ENCODE data around the gene DALRD3. TPM values are rescaled to one million over a fixed set of nuclear protein-coding genes. Genes with fewer than 3 reads are reported as not detected.

The DALRD3 gene
- total RNA-seq, 1 experiment from 2014 or later = 42.9 TPM

- intact Hi-C loops (cut with micrococcal nuclease) = no loop called here
- no TSS peak for BruUV-seq (replicated peaks)
Measured at GRCh38 chr3:48982686-48983085, 35.7 kb downstream of the DALRD3 start.

More at GRCh38 chr3:48982686-48983085, 35.7 kb downstream of the DALRD3 start:
- Histone ChIP-seq H3K4me1 (ENCODE audit: control insufficient read depth in 1 of 2, insufficient read depth in 2 of 2, low read length in 2 of 2) (peaks cover 0 to under 1% of the 10 kb centered on the region in 2 experiments; a peak in 1 of 4 replicates), H3K36me3 (ENCODE audit: control insufficient read depth in 1 of 2, insufficient read depth in 2 of 2, low read length in 2 of 2) (peaks cover 40 to 49% of the 10 kb centered on the region in 2 experiments), H3K27ac (ENCODE audit: low read depth, low read length) (no peak overlapping the region), H3K4me2 (ENCODE audit: low read length) (no peak overlapping the region), H3K9ac (ENCODE audit: low read length) (no peak overlapping the region), H3K79me2 (ENCODE audit: insufficient read depth, low read length) (peaks cover 4% of the 10 kb centered on the region; the same call in 1 of the 2 replicates), H2AFZ (ENCODE audit: low read depth, low read length, poor library complexity, severe bottlenecking) (no peak overlapping the region), H3K4me3 (replicated peaks in 1 of 2; ENCODE audit: low read depth in 1 of 2, low read length in 2 of 2) (no peak overlapping the region), H3K9me2 (ENCODE audit: insufficient read depth) (no peaks in the 10 kb centered on the region), H4K20me1 (ENCODE audit: insufficient read depth) (no peaks in the 10 kb centered on the region), H3K27me3 (ENCODE audit: insufficient read depth, low read length) (no peaks in the 10 kb centered on the region), H3K9me3 (ENCODE audit: control insufficient read depth in 1 of 2, insufficient read depth in 1 of 2, low read depth in 1 of 2, low read length in 2 of 2) (no peaks in the 10 kb centered on the region)
- ChIA-PET CTCF (no interaction called here), POLR2A (no interaction called here), RAD21 (ENCODE audit: low non-redundant PET in 1 of 2, low total read pairs in 2 of 2, uncharacterized antibody in 2 of 2, unreplicated experiment in 2 of 2) (no interaction called here)
- DNase-seq (ENCODE audit: low read depth, low spot score) = no peak
- TF ChIP-seq EZH2 (IDR thresholded peaks at IDR 0.05) (no peak), CEBPB (IDR thresholded peaks at IDR 0.05; ENCODE audit: low read depth) (no peak), REST (IDR thresholded peaks at IDR 0.05; ENCODE audit: low read depth) (no peak), RAD21 (IDR thresholded peaks at IDR 0.05; ENCODE audit: low read depth) (no peak), FOSL1 (IDR thresholded peaks at IDR 0.05; ENCODE audit: low read depth) (no peak), YY1 (IDR thresholded peaks at IDR 0.05; ENCODE audit: extremely low read depth, insufficient replicate concordance, low read depth, low read length) (no peak), SIN3A (IDR thresholded peaks at IDR 0.05; ENCODE audit: low read depth) (no peak), MAX (IDR thresholded peaks at IDR 0.05) (no peak), CBX3 (IDR thresholded peaks at IDR 0.05; ENCODE audit: low read depth) (no peak), EGR1 (IDR thresholded peaks at IDR 0.05; ENCODE audit: low read depth) (no peak), ELF1 (IDR thresholded peaks at IDR 0.05; ENCODE audit: borderline replicate concordance, low read depth) (no peak), SP1 (IDR thresholded peaks at IDR 0.05; ENCODE audit: low read depth) (no peak), POLR2A (IDR thresholded peaks at IDR 0.05; ENCODE audit: borderline replicate concordance, extremely low read depth, insufficient read depth, insufficient read length) (no peak), SRF (IDR thresholded peaks at IDR 0.05; ENCODE audit: low read depth) (no peak), ZNF274 (IDR thresholded peaks at IDR 0.05; ENCODE audit: low read depth, low read length) (no peak)
- TF ChIP-seq, protein P1, sequence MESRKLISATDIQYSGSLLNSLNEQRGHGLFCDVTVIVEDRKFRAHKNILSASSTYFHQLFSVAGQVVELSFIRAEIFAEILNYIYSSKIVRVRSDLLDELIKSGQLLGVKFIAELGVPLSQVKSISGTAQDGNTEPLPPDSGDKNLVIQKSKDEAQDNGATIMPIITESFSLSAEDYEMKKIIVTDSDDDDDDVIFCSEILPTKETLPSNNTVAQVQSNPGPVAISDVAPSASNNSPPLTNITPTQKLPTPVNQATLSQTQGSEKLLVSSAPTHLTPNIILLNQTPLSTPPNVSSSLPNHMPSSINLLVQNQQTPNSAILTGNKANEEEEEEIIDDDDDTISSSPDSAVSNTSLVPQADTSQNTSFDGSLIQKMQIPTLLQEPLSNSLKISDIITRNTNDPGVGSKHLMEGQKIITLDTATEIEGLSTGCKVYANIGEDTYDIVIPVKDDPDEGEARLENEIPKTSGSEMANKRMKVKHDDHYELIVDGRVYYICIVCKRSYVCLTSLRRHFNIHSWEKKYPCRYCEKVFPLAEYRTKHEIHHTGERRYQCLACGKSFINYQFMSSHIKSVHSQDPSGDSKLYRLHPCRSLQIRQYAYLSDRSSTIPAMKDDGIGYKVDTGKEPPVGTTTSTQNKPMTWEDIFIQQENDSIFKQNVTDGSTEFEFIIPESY (IDR thresholded peaks at IDR 0.05; ENCODE audit: extremely low read depth, insufficient replicate concordance, low read length) = no peak
- TF ChIP-seq, protein P2, sequence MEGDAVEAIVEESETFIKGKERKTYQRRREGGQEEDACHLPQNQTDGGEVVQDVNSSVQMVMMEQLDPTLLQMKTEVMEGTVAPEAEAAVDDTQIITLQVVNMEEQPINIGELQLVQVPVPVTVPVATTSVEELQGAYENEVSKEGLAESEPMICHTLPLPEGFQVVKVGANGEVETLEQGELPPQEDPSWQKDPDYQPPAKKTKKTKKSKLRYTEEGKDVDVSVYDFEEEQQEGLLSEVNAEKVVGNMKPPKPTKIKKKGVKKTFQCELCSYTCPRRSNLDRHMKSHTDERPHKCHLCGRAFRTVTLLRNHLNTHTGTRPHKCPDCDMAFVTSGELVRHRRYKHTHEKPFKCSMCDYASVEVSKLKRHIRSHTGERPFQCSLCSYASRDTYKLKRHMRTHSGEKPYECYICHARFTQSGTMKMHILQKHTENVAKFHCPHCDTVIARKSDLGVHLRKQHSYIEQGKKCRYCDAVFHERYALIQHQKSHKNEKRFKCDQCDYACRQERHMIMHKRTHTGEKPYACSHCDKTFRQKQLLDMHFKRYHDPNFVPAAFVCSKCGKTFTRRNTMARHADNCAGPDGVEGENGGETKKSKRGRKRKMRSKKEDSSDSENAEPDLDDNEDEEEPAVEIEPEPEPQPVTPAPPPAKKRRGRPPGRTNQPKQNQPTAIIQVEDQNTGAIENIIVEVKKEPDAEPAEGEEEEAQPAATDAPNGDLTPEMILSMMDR (IDR thresholded peaks at IDR 0.05 in 2 of 3, conservative IDR thresholded peaks at IDR 0.05 in 1 of 3; ENCODE audit: borderline replicate concordance in 1 of 3, insufficient read depth in 1 of 3, low read depth in 2 of 3, low read length in 2 of 3) = no peak
- ATAC-seq = no peak

All from HCT116 (cell line).